Activated gamma-delta T cell treated with anti-CD3 and anti-CD28 coated beads, Interleukin-2, amount 50 U/mL, for 16 hours (primary cell): ENCODE data around the gene TNFRSF13B.

Experiments
- DNase-seq: peaks from one replicate; pipeline ENCODE4 v3.0.0-alpha.2; 2020; ENCODE audit warnings: low read depth

The TNFRSF13B gene

GRCh38 chr17:16954521-16954920 is 17.4 kb downstream of the TNFRSF13B start:
- DNase-seq: no peak

- DNase-seq: no peak
Measured at GRCh38 chr17:16953841-16954240, 18.1 kb downstream of the TNFRSF13B start.

GRCh38 chr17:16953347-16953746 is 18.6 kb downstream of the TNFRSF13B start:
- no peak for DNase-seq

GRCh38 chr17:16952401-16952800 is 19.5 kb downstream of the TNFRSF13B start:
- DNase-seq: no peak

DNA sequence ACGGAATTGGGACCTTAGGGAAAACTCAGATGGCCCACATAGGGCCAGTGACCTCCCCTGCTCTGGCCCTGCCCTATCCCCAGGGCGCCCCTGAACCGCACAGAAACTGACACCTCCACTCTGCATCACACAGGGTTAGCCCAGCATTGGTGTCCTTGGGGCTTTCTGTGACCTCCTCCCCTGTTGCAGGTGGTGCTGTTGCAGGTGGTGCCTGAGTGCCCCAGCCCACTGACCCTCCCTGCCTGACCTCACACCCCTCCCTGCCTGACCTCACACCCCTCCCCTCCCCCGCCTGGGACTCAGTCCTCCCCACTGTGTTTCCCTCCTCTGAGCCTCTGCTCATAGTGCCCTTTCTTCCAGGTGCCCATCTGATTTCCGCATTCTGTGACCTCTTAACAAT is 21.4 kb downstream of the TNFRSF13B start:
- no peak for DNase-seq

- no peak for DNase-seq
Measured at GRCh38 chr17:16948587-16949376, 23.1 kb downstream of the TNFRSF13B start.

DNA sequence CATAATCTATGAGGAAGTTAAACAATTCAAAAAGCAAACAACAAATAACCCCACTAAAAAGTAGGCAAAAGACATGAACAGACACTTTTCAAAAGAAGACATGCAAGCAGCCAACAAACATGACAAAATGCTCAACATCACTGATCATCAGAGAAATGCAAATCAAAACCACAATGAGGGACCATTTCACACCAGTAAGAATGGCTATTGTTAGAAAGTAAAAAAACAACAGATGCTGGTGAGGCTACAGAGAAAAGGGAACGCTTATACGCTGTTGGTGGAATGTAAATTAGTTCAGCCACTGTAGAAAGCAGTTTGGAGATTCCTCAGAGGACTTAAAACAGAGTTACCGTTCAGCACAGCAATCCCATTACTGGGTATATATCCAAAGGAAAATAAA is 24.4 kb downstream of the TNFRSF13B start:
- no peak for DNase-seq

DNA sequence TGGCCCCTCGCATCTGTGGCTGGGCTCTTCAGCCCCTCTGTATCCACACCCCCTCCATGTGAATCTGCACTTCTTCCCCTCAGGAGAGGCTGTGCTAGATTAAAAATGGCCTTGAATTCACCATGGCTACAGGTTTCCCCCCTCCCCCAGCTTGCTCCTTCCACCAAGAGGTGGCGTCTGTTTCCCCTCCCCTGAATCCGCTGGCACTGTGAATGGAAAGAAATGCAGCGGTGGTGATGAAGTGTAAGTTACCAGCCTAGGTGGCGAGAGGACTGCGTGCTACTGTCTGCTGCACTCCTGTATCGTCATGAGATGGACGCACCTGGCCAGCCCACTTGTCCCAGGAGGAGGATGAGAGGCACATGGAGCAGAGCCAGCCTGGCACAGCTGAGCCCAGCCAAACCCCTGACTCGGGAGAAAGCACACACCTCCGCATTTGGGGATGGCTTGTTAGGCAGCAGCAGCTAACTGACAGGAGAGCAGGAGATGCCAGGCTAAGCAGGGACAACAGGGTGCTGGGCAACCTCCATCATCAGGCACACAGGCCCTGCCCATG is 26.2 kb downstream of the TNFRSF13B start:
- no peak for DNase-seq

GRCh38 chr17:16945136-16945482 is 26.8 kb downstream of the TNFRSF13B start:
- DNase-seq: no peak

GRCh38 chr17:16944334-16945135 is 27.4 kb downstream of the TNFRSF13B start:
- DNase-seq: no peak

DNA sequence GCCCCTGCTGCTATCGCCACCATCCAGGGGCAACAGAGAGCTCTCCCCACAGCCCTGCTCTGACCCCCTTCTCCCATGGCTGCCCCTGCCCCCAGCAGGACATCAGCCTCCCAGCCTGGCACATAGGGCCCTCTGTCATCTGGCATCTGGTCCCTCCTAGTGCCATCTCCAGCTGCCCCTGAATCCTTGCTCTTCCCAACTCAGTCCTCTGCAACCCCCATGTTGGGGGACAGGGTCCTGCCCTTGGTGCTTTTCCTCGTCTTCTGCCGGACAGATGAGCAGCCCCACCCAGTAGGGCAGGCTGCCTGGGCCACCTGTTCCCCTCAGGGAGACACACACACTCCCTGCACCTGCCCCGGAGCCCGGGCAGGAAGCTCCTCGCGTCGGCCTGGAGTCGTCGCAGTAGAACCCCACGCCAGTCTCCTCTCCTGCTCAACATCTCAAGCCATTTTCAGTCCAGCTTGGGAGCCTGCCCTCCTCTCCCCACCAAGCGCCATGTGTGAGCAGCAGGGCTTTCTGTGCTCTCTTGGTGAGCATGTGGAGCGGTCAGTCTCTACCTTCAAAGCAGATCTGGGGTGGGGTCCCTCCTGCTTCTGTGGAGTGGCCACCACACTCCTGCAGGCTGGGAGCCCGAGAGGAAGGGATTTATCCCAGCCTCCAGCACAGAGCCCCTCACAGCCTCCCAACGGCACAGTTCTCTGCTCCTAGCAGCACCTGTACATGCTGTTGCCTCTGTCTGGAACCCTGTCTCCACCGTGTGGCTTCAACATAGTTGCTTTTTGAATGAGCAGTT is 28.2 kb downstream of the TNFRSF13B start:
- no peak for DNase-seq

- DNase-seq: no peak
Measured at GRCh38 chr17:16943032-16943352, 28.9 kb downstream of the TNFRSF13B start.

- DNase-seq: no peak
Measured at GRCh38 chr17:16942141-16943031, 29.5 kb downstream of the TNFRSF13B start.

GRCh38 chr17:16941072-16942036 is 30.6 kb downstream of the TNFRSF13B start:
- DNase-seq: no peak

DNA sequence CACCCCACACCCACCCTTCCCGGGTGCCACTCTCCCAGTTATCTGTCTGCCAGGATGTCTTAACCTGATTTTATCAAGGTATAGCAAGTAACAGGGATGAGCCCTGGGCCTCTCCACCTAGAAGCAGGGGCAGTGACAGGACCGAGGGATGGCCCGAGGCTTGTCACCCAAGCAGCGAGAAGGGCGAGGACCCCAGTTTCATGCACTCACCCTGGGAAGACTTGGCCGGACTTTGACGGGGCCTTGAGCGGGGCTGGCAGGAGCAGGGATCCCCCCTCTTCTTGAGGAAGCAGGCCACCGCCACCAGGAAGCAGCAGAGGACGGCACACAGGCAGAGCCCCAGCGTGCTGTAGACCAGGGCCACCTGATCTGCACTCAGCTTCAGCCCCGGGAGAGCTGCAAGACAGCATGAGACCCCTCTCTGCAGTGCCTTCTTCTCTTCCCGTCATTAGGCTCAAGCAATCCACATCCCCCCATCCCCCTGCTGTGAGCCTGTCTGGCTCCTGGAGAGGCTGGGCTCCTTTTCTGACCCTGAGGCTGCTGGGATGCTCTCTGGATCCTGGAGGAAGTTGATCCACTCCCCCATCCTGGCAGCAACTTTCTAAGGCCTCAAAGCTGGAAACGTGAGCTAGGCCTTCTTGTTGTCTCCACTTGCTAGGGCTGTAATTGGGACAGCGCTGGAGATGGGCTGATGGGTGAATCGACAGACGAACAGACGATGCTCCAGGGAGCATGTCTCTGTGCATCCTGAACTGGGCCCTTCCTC is 31.6 kb downstream of the TNFRSF13B start:
- DNase-seq: no peak

DNA sequence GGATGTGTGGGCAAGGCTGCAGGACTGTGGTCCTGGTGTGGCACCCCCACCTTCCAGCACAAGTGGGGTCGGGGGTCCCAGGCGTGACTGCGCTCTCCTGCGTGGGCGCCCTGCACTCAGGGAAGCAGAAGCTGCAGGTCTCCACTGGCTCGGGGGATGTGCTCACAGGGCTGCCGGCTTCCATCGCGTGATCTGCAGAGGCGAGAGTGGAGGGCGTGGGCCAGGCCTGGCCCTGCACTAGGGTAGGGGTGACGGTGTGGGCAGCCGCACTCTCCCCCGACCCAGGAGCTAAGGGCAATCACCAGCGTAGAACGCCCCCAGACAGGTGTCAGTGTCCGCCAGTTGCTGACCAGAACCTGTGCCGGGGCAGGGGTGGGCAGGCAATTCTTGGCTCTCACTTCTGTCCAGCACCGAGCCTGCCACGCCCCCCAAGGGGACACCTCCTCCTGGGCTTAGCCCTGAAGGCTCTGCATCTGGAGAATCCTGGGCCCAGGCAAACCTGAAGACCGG is 32.3 kb downstream of the TNFRSF13B start:
- no peak for DNase-seq

DNA sequence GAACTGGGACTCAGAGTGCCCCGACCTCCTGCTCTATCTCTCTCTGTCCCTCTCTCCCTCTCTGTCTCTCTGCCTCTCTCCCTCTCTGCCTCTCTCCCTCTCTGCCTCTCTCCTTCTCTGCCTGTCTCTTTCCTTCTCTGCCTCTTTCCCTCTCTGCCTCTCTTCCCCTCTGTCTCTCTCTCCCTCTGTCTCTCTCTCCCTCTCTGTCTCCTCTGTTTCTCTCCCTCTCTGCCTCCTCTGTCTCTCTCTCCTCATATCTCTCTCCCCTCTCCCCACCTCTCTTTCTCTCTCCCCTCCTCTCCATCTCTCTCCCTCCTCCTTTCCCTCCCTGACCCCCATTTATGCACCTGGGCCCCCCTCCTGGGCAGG is 32.7 kb downstream of the TNFRSF13B start:
- DNase-seq: no peak

DNA sequence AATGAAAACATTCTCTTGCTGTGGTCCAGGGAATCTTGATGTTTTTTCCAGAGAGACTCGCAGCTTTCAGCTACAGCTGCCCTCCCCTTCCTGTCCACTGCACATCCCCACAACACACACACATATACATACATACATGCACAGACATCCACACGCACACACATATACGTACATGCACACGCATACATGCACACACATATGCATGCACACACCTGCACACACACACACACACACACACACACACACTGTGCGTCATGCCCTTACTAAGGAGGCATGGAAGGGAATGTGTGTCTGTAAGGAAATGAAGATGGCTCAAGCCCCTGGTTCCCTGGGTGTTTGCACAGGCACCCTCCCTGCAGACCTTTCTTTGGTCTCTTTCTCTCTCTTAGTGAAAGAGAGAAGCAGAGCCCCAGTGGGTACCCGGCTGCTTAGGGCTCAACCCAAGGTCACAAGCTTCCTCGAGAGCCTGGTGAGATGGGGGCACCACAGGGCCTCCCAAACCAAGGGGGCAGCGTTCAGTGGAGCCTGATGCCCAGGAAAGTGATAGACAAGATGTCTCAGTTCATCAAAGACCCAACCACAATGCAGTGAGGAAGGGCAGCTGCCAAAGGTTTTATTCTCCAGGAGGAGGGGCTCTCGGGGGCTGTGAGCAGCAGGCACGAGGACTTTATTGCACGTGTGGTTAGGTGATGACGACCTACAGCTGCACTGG is 33.3 kb downstream of the TNFRSF13B start:
- DNase-seq: no peak

GRCh38 chr17:16938031-16938430 is 33.9 kb downstream of the TNFRSF13B start:
- no peak for DNase-seq
